Regular cardiac myocyte (primary cell): ENCODE measurements around the gene LITAFD. TPM values are rescaled to one million over a fixed set of nuclear protein-coding genes. Genes with fewer than 3 reads are reported as not detected.

Source experiments
- total RNA-seq: library from RNA; depleted of rRNA; stranded (reverse); fragments of >200 nt; gene quantifications from 2 replicates; pipeline ENCODE4 v1.2.3, GENCODE V29; 2014

The LITAFD gene
- not detected in 2 replicates for total RNA-seq

DNA sequence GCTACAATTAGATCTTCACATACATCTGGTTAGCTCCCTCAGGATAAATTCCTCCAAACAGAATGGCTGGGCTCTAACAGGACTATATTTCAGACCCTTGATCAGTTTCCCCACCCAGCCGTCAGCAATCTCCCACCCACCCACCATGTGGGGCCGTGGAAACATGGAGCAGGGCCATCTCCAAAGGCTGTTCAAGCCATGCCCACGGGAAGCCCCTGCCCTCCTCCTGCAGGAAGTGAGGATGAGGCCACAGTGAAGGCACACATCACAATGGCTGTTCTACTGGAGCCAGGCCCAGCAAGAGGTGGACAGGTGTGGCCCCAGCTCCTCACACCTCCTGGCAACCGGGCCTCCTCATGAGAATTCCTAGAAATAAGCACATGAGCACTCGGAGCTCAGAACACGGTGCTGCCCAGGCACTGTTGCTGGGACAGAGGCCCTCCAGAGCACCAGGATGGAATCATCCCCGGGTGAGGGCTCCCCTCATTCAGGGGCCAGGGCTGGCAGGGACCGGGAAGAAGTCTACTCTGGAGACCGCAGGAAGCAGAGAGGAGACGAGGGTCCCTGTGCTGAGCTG, at the start of gene LITAFD:
LITAFD (plus strand) TSS at position 311 of the 577 bp plus-strand sequence. CDS start 2,005 bp downstream, outside the sequence.

DNA sequence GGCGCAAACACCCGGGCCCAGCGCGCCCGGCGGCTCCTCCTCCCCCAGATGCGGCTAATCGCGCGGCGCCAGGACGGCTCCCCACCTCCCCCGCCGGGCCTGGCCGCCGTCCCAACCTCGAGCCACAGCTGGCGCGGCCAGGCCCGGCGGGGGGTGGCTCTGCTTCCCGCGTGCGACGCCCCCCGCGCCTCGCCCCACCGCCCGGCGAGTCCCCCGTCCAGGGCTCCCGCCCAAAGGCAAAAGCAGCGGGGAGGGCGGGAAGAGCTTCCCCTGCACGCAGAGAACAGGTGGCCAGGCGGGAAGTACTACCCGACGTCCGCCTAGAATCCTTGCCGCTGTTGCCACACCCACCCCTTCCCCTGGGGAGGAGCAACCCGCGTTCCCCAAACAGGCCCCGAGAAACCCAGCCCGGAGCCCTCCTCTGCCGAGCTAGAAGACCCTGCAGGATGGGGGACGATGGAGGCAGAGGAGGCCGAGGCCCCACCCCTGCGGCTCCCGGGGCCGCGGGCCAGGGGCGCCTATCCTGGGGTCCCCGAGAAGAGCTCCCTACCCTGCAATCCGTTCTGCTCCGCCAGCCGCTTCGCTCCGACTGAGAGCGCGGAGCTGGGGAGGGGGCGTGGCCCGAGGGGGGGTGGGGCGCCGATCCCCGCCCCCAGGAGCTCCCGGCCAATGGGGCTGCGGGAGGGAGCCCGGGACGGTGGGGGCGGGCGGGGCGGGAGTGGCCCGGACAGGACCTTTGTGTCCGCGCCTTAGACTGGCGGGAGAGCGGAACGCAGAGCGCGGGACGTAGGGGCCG, 13.5 kb upstream of the LITAFD start, which contains the start of gene CARHSP1:
CARHSP1 (minus strand) TSS at position 591 of the 796 bp plus-strand sequence. CDS start 9,678 bp downstream, outside the sequence.

Other genes starting within 250 kb of the LITAFD start
- 1.9 and 3.4 TPM in 2 replicates for gene ABAT, start 207.7 kb upstream of the LITAFD start, total RNA-seq
- 5.6 and 10.7 TPM in 2 replicates for gene TMEM186, start 84.7 kb upstream of the LITAFD start, total RNA-seq
- gene PMM2, start 84.5 kb upstream of the LITAFD start, total RNA-seq = 22.3 and 24.2 TPM in 2 replicates
- 121 and 124 TPM in 2 replicates for gene CARHSP1, start 13.3 kb upstream of the LITAFD start, total RNA-seq
- 47.1 and 77.5 TPM in 2 replicates for gene USP7, start 81.6 kb downstream of the LITAFD start, total RNA-seq
- gene HAPSTR1, start 209.3 kb downstream of the LITAFD start, total RNA-seq = 62.0 and 78.2 TPM in 2 replicates